Measurements from ENCODE around the gene ITM2B.
"Not testable (repeated sequence)": the region's sequence is repeated elsewhere in the genome, so short reads cannot be mapped to it uniquely, and the experiment has no call there.

The ITM2B gene

DNA sequence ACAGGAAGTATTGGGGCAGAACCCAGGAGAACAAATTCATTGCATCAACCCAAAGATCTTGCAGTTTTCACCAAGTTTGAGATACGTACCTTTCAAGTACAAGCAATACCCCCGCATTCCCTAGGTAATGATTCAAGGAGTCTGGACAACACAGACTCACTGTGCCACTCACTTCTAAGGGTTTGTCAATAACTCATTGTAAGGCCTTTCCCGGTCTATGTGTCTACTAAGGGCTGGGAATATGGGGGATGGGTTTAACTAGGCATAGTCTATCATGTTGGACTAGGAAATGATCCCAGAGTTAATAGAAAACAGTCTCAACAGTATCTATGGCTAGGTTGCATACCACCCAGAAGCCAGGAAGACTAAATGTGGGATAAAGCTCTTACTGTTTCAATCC lies 8.3 kb upstream of the ITM2B start:
- no peak for DNase-seq (ENCODE audit: low spot score)

DNA sequence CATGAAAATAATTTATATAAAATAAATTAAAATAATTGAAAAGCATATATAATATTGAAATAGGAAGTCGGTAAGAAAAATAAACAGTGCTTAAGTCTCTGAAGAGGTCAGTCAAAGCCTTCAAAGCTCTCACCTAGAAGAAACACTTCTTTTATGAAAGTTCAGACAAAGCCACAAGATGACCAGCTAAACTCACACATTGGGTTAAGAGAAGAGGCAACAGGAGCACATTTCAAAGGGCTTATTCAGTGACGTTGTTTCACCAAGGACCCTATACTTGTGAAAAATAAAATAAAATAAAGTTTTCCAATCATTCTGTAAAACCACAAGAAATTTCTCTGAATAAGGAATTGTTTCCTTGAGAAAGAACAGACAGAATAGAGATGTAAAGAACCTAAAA lies 2.5 kb upstream of the ITM2B start:
- DNase-seq (ENCODE audit: low spot score), result no peak

DNA sequence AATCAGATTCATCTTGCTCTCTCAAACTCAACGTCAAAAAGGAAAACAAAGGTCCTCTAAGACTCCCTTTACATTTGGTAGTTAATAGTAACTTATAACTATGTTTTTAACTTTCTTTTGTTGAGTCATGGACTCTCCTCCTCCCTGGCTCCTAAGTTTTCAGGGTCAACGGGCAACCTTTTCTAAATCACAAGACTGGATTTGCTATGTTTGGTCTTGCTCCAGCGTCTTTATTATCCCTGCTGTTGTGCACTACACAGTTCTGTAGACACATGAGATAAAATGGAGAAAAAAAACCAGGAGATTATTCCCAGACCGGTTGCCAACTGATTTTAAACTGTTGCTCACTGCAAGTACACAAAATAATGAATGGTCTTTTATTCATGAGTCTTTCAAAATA lies 1.9 kb upstream of the ITM2B start:
- DNase-seq (ENCODE audit: low spot score), result no peak

DNA sequence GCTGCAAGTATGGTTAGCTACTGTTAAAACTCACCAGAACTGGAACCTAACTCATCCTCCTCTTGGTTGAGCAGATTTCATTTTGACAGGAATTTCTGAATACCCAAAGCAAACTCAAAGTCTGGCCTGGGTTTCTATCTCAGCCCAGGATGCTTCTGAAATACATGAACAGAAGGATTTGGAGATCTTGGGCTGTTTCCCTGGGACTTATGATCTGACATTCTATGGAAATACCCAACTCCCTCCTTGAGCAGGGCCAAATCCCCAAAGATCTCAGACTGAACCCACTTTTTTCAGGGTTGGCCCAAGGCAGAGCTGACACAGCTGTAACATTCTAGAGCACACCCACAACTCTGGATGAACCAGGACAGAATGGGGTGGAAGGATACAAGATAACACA lies 1.1 kb upstream of the ITM2B start:
- DNase-seq (ENCODE audit: low spot score), result no peak

DNA sequence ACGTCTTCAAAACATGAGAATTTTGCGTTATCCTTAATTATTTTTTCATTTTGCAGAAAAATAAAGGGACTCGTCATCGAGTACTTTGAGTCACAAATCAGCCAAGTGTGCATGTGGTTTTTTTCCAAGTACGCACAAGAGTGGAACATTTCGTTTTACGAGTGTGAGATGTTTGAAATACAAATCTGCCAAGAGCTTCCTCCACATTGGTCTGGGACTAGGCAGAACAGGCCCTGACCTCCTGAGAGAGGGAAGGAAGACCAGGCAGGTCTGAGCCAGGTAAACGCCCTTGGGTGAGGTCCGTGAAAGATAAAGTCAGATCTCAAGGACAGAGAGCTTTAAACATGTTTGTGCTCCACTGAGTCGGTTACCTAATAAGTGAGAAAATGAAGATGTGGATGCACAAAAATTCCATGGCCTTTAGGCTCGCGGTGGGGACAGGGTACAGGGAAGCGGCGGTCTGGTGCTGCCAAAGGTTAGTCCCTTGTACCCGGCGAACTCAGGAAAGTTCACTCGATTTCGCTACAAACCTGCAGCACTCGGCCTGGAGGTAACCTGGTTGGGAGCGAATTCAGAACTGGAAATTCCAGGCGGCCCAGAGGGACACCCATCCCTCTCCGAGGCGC lies 473 bp upstream of the ITM2B start:
- DNase-seq (ENCODE audit: low spot score), result peak; percentile 35

DNA sequence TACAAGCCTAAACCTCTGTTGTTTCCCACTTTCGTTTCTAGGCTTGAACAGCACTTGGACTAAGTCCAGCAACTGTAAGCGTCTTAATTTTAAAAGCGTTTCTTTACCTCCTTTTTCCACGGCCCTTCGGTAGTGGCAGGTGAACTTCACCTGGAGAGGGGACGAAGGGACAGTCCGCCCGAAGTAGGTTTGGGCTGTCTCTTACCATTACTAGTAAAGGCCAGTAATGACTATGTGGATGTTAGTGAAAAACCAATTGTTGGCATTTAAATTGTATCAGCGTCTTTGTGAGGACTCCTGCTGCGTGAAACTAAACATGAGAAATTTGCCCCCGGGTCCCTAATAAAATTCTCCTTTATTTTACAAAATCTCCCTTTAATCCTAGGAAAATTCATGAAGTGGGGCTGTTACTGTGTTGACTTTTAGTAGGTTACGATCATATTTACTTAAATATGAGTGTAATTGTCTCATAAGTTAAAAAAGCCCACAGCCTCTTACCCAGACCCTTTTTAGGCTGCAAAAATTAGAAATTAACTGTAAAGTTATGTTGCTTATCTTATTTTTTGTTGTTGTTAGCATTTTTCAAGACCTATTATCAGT lies 983 bp downstream of the ITM2B start:
- peak; percentile 75 for DNase-seq (ENCODE audit: low spot score)

DNA sequence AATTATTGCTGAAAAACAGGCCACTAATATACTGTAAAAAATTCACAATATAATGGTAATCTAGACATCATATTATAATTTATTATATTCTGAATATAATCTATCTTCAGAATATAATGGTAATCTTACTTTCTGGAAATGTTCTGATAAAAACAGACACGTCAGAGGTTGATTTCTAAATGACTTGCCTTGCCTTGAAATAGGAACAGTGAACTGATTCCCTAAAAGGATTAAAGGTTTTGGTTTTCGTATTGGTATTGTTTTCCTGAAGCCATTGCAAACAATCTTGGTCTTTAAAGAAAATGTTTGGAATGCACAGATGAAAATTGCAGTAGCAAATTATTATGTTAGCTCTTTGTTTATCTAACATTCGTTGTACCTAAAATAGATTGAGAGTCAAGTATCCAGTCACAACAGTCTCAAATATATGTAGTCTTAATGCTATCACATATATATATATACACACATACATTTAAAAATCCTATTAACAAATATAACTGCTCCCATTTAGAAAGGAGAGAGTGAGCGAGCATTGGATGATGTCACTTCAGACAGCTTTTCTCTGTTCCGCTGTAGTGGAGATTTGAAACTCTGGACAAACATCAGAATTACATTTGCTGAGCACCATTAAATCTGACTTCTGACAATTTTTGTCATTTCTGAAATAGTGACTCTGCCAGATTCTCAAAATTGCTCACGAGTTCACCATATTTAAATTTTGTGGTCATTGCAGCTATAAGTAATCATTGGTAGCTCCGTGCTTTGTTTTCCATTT lies 1.7 kb downstream of the ITM2B start:
- peak; percentile 77 for DNase-seq (ENCODE audit: low spot score)

DNA sequence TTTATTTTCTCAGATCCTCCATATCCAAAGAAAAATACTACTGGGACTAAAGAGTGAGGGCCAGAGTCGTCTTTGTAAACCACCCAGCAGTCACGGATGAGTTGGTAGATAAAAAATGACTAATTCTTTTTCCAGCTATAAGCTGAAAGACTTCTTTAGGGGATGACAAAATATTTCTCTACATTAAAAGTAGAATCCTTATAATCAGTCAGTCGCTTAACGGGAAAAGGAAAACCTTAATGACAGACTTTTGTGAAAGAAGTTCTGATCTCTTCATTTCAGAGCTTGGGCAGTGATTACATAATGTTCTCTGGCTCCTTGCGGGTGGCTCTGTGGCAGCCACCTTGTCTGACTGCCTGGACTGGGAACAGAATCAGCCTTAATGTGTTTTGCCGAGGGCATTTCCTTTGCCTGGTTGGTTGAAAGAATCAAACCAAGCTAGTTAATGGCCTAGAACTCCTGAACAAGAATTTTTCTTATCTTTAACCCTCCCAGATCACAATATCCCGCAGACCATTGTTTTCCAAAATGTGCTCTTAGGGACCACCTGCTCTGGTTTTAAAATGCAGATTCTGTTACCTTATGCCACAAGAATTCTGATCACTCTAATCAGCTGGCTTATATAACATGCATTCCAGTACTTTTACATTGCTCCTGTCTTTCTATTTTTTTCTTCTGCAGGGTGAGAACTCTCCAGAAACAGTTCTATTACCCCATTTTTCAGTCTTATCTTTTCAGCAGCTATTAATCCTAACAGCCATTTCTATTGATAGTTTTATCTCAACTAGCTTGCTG lies 2.5 kb downstream of the ITM2B start:
- DNase-seq (ENCODE audit: low spot score), result peak; percentile 74

DNA sequence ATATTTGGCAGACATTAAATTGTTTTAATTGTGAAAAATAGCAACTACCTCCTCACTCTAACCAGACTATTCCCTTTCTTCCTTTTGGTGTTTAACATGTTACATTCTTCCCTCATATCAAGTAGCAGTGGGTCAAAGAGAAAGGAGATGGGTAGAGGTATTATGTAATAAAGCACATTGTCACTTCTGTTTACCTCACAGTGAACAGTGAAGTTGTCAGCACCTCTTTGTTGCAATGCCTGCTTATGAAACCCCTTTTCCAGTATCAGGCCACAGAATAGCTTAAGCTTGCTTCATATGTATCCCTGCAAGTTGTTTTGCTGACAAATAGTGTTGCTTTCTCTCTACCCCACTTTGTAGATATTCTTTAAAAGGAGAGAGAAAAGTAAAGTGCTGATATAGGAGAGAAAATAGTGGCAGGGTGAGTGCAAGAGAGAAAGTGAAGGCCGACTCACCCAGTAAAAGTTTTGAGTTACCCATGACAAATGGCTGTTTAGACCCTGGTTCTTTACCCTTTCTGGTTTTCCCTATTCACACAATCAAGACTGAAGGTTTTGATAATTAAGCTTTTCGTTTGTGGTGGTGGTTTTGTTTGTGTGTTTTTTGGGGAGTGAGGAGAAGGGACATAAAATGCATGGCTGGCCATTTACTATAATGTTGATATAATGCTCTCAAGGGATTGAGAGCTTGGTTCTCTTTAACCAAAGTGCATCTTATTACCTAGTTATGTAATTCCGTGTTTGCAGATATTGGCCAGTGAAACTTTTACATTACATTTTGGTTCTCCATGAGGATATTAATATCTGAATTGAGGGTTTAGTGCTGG lies 3.7 kb downstream of the ITM2B start:
- DNase-seq (ENCODE audit: low spot score), result peak; percentile 53

DNA sequence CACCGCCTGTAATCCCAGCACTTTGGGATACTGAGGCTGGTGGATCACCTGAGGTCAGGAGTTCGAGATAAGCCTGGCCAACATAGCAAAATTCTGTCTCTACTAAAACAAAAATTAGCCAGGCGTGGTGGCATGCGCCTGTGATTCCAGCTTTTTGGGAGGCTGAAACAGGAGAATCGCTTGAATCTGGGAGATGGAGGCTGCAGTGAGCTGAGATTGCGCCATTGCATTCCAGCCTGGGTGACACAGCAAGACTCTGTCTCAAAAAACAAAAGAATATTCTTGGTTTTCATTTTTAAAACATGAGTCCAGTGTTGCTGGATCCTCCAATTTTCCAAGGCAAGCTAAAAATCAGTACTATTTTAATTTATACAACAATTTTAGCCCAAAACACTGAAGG lies 6.4 kb downstream of the ITM2B start:
- DNase-seq (ENCODE audit: low spot score), result not testable (repeated sequence)

DNA sequence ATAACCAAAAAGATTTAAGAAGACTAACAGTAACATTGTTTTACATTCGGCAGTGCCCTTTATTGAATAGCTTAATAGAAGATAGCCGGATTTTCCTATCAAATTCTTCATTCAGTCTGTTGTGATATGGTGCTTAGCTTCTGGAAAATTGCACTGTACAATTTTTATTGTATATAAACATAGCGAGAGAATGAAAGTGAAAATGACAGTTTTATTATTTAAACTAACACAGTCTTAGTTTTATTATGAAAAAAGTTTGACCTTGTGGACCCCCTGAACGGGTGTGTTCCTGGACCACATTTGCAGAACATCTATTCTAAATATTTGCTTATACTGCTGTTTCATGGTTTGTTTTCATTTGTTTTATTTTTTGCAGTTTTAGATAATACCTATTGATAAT lies 8.6 kb downstream of the ITM2B start:
- DNase-seq (ENCODE audit: low spot score), result no peak

DNA sequence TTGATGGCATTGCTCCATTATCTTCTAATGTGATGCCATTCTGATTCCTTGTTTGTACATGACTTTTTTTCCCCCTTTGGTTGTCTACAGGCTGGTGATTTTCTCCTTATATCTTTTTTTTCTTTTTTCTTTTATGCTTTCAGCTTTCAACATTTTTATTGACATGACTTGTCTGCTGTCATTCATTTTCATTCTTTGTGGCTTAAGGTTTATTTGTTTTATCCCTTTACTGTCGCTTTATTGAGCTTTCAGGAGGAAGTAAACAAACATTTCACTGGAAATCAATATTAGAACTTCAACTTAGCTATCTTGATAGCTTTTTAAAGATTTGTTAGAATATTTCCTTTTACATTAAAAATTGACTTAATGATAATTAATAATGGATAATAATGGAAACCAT lies 9.7 kb downstream of the ITM2B start:
- no peak for DNase-seq (ENCODE audit: low spot score)

DNA sequence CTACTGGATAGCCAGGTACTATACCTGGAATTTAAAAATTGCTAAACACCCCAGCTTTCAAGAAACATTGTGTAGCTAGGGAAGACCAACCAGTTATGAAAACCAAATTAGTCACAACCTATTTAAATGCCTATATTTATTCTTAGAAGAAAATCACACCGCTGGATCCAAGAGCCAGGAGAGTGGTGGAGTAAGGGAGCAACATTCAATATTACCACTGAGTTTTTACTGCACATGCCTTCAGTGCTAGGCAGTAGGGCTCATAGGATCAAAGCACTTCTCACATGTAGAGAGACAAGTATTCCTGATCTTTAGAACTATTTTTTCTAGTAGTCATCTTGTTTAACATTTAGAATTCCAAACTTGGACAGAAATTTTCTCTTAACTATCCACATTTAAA lies 11.2 kb downstream of the ITM2B start:
- DNase-seq (ENCODE audit: low spot score), result no peak

DNA sequence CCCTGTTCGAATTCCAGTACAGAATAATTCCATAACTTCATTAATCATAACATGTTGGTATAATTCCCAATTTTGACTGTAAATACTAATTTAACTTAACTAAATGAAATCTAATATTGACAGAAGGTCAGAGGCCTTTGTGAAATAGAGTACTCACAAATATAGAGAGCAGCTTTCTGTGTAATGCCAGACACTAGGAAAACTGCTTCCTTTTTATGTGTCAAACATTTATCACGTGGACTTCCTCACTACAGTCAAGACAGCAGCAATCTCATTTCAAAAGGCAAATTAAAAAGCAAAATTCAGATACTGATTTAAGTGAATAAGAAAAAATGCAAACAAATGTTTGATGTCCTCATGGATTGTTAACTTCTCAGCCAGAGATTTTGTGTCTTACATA lies 13.1 kb downstream of the ITM2B start:
- peak; percentile 24 for DNase-seq (ENCODE audit: low spot score)

DNA sequence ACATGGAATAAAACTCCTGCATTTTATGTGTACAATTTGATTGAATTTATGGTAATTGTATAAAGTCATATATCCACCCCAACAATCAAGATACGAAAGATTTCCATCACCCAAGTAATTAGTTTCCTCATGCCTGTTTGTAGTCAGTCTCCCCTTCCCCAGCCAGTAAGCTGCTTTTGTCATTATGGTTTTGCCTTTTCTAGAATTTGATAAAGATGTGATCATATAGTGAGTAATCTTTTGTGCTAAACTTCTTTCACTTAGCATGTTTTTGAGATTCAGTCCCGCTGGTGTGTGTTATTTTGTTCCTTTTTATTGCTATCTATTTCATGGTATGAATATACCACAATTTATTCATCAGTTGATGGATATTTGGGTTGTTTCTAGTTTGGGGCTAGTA lies 16.0 kb downstream of the ITM2B start:
- DNase-seq (ENCODE audit: low spot score), result no peak

DNA sequence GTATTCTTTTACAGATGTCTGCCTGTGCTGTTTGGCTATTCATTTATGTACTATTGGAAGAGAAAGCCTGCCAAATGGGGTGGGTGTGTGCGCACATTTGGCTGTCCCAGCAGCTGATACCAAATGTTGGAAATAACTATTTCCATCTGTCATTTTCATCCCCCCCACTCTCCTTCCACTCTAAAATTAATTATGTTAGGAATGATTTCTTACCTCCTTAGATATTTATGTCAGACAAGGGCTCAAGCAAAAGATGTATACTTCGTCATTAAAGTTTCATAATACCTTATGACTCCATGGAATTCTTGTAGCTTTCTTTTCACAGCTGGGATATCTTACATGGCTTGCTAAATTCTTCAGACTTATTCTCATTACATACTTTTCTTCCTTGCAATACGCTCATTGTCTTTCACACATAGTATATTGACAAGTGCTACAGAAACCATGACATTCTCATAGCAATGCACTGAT lies 18.6 kb downstream of the ITM2B start:
- DNase-seq (ENCODE audit: low spot score), result no peak

DNA sequence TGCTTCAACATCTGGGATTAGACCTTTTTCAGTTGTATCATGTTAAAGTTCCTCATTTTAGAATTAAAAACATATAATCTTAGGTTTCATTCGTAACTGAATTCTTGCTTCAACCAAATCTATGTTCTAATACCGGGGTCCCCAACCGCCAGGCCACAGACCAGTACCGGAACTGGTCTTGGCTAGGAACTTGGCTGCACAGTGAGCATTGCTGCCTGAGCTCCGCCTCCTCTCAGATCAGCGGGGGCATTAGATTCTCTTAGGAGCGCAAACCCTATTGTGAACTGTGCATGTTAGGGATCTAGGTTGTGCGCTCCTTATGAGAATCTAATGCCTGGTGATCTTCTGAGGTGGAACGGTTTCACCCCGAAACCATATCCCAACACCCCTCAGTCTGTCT lies 19.2 kb downstream of the ITM2B start:
- no peak for DNase-seq (ENCODE audit: low spot score)

DNA sequence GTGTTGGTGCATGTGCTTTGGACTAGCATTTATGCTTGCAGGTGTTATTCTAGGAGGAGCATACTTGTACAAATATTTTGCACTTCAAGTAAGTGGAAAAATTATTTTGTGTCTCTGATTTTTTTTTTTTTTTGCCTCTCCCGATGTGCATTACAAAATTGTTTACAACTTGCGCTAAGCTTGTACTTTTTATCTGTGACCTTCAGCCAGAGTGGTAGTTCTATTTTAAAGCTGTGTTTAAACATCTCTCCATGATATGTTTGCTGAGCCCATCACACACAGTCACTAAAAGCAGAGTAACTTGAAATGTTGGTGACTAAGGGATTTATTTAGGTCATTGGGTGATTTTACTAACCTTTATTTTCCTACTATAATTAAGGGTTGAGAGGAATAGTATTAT lies 20.8 kb downstream of the ITM2B start:
- no peak for DNase-seq (ENCODE audit: low spot score)

DNA sequence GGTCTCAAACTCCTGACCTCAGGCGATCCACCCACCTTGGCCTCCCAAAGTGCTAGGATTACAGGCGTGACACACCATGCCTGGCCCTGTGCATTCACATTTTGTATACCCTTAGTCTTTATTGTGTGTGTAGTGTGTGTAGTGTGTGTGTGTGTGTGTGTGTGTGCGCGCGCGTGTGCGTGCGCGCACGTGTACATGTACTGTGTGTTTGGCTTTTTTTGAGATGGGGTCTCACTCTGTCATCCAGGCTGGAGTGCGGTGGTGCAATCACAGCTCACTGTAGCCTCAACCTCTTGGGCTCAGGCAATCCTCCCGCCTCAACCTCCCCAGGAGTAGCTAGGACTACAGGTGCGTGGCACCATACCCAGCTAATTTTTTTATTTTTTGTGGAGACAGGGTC lies 22.1 kb downstream of the ITM2B start:
- DNase-seq (ENCODE audit: low spot score), result no peak

DNA sequence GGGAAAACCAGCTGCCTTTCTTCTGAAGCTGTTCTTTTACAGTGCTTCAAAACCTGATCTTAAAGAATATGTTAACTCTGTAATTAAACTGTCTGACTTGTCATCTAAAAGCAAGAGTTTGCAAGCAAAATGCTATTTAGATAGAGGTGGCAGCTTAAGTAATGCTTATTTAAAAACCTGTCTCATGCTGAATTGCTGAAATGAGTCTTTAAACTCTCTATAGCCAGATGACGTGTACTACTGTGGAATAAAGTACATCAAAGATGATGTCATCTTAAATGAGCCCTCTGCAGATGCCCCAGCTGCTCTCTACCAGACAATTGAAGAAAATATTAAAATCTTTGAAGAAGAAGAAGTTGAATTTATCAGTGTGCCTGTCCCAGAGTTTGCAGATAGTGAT lies 22.9 kb downstream of the ITM2B start:
- DNase-seq (ENCODE audit: low spot score), result no peak

DNA sequence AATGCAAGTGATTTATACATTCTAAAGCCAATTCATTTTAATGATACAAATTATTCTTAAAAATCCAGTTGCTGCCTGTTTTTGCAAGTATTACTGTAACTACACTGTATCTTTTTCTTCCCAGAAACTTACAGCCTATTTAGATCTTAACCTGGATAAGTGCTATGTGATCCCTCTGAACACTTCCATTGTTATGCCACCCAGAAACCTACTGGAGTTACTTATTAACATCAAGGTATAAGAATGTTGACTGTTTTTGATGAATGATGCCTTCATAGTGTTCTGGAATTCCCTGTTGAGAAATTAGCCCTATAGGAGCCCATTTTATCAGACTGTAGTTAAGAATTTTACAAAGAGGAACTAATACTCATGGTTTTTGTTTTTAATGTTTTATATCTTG lies 25.0 kb downstream of the ITM2B start:
- no peak for DNase-seq (ENCODE audit: low spot score)

DNA sequence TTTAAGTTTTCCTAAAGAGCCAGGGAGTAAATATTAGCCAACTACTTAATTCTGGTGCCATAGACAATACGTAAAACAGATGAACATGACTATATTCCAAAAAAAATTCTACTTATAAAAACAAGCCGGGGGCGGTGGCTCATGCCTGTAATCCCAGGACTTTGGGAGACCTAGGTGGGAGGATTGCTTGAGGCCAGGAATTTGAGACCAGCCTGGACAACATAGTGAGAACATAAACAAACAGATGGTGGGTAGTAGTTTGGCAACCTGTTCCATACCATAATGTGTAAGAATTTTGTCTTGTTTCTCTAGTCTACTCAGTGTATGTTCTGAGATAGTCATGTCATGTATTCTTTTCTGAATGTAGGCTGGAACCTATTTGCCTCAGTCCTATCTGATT lies 25.4 kb downstream of the ITM2B start:
- no peak for DNase-seq (ENCODE audit: low spot score)
